Smooth muscle cell of the brain vasculature (primary cell): ENCODE measurements around the gene LANCL1.
A peak's percentile ranks its signal among the peaks of the same experiment; 100 is the strongest.
"Not testable (repeated sequence)": the region's sequence is repeated elsewhere in the genome, so short reads cannot be mapped to it uniquely, and the experiment has no call there.

ENCODE experiments used
- DNase-seq: peaks from one replicate; pipeline ENCODE4 v3.0.0-alpha.2; 2012; ENCODE audit warnings: low read depth, low spot score

The LANCL1 gene

GRCh38 chr2:210459407-210459806 is 17.2 kb downstream of the LANCL1 start:
- DNase-seq = no peak

- no peak for DNase-seq
Observed at GRCh38 chr2:210458395-210458794, 18.2 kb downstream of the LANCL1 start.

- DNase-seq = no peak
Observed at GRCh38 chr2:210456571-210456970, 20.0 kb downstream of the LANCL1 start.

DNA sequence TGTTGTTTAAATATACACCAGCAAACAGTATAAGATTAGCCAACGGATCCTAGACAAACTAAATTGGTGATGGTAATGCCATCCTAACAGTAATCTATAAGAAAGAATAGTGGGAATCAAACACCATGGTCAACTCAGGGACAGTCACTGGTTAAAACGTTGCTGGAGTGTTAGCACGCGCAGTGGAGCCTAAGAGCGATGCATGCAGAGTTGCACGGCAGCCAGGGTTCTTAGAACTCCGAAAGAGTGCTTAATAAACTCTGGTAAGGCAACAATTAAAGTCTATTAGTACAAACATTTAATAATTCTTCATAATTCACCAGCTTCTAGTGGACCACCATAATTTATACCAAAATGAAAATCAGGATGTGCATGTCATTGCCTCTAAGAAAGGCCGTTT is 22.2 kb downstream of the LANCL1 start:
- no peak for DNase-seq

GRCh38 chr2:210452194-210452593 is 24.4 kb downstream of the LANCL1 start:
- no peak for DNase-seq

DNA sequence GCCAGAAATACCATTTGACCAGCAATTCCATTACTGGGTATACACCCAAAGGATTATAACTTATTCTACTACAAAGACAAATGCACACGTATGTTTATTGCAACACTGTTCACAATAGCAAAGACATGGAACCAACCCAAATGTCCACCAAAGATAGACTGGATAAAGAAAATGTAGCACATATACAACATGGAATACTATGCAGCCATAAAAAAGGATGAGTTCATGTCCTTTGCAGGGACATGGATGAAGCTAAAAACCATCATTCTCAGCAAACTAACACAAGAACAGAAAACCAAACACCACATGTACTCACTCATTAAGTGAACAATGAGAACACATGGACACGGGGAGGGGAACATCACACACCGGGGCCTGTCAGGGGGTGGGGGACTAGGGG is 25.6 kb downstream of the LANCL1 start:
- DNase-seq = not testable (repeated sequence)

GRCh38 chr2:210445732-210446131 is 30.8 kb downstream of the LANCL1 start:
- no peak for DNase-seq

- no peak for DNase-seq
Observed at GRCh38 chr2:210445116-210445707, 31.3 kb downstream of the LANCL1 start.

DNA sequence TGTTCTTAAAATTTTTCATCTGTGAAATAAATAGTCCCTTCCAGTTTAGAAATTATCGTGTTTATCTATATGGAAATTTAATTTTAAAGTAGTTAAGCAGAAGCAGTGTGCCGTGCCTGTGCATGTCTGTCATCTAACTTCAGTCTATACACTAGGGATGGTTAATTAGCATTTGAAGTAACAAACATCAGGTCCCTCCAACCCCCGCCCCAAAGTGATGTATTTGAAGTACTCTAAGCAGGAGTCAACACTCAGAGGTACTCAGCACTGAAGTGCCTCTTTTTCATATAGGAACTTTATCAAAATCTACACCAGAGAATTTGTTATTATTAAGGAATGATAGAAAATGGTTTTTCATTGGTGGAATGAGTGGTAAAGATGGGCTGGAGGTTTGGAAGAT is 33.0 kb downstream of the LANCL1 start:
- DNase-seq = no peak

- DNase-seq = no peak
Observed at GRCh38 chr2:210442878-210443277, 33.7 kb downstream of the LANCL1 start.

- DNase-seq = no peak
Observed at GRCh38 chr2:210442457-210442856, 34.1 kb downstream of the LANCL1 start.

GRCh38 chr2:210440206-210440605 is 36.4 kb downstream of the LANCL1 start:
- no peak for DNase-seq

DNA sequence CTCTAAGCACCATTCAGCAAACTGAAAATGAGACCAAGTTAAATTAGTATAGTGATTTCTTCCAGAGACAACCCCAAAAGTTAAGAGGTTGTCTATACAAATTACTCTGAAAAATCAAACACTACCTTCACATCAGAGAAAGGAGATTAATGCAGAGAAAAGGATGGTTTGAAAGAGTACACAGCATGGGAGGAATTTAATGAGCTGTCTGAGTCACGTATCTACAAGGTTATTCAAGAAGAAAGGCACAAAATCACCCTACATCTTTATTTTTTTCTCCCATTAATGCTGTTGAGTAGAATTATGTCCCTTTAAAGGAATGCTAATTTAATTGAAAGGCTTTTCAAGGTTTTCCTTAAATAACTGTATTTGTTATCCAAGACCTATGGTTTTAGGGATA is 41.1 kb downstream of the LANCL1 start:
- DNase-seq = no peak

DNA sequence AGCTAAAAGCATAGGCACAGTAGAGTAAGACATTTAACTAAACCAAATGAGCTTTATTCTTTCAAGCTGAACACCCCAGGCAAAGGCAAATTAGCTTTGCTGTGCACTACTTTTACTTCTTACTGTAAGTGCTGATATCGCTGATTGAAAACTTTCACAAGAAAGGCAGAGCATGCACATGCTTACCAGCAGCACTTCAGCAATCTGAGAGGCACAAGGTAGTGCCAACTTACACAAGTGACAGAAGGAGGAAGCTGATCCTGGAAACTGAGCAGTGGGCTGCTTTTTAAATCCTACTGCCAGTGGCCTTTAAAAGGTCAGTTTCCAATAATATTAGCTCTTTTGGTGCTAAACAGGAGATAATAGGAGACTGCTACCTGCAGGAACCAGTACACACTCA is 43.9 kb downstream of the LANCL1 start:
- DNase-seq = no peak

DNA sequence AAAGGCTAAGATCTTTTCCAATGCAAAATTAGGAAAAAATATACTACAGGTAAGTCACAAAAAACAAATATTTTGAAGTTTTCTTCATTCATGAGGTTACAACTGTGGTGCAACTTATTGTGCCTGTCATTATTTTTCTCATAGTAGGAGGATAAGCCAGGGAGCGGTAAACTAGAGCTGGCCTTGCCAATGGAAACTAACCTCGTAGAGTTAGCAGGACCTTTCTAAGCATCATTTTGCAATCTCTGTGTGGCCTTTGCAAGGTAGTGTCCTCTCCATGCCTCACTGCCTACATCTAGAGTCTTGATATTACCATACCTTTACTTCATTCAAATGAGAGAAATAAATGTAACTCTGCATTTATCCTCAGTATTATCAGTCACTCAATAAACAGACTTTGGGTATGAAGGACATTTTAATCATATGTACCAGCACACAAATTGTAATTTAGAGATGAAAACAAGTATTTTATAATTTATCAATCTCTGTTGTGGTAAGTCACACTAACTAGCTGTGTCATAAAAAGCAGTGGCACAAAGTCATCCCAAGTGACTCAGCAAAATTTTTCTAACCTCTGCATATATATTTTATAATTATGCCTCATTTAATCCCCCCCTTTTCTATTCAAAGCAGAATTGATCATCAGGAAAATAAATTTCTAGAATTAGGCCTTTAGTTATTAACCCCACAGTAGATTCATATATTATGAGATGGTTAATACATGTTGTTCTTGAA is 47.0 kb downstream of the LANCL1 start:
- no peak for DNase-seq

GRCh38 chr2:210428393-210429179 is 48.0 kb downstream of the LANCL1 start:
- DNase-seq = no peak

- not testable (repeated sequence) for DNase-seq
Observed at GRCh38 chr2:210427309-210427708, 49.2 kb downstream of the LANCL1 start.

GRCh38 chr2:210422366-210422765 is 54.2 kb downstream of the LANCL1 start:
- DNase-seq = no peak

DNA sequence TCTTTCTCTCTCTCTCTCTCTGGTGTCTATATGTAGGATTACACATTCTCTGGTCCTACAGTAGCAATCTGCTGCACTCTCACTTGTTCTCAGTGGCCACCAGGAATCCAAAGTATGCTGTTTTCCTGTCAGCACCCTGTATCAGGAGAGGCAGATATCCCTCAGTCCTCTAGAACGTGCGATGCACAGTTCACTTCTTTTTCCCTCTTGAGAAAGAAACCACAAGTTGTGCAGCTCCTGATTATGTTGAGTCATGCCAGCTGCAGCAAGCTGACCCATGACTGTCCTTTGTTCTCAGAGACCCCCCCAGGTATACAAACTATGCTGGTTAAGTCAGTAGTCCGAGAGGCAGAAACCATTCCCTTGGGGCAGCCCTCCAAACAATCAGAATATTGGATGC is 54.6 kb downstream of the LANCL1 start:
- no peak for DNase-seq

DNA sequence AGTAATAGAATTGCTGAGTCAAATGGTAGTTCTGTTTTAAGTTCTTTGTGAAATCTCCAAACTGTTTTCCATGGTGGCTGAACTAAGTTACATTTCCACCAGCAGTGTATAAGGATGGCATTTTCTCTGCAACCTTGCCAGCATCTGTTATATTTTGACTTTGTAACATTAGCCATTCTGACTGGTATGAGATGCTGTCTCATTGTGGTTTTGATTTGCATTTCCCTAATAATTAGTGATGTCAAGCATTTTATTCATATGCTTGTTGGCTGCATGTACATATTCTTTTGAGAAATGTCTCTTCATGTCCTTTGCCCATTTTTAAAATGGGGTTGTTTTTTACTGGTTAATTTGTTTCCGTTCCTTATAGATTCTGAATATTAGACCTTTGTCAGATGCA is 63.9 kb downstream of the LANCL1 start:
- no peak for DNase-seq

DNA sequence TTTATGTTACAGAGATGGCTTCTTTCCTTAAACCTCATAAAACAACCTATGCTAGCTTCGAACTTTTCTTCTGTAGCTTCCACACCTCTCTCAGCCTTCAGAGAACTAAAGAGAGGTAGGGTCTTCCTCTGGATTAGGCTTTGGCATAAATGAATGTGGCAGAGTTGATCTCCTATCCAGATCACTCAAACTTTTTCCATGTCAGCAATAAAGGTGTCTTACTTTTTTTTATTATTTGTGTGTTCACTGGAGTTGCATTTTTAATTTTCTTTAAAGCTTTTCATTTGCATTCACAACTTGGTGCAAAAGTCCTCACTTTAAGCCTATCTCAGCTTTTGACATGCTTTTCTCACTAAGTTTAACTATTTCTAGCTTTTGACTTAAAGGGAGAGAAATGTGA is 66.0 kb downstream of the LANCL1 start:
- no peak for DNase-seq

DNA sequence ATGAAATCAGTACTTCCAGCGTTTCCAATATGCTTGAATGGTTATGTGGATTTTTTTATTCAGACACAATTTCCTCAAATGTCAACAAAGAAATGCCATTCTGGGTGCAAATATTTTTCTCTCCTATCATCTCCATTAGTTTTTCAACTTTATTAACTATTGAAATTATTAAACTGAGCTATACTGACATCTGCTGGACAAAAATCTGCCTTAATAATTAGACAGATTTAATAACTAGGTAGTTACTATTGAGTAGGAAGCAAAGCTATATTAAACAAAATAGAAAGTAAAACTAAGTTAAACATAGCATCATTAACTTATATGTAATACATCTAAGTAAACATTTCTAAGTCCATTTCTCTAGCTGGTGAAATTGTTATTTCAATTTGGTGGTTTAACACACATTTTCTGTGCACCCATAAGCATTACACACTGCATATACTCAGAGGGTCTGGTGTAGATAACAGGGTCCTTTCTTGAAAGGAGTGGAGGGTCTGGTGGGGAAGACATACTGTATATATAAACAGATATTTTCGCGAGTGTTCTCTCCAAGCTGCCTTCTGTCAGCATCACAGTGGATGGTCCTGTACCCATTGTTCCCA is 77.0 kb downstream of the LANCL1 start:
- peak; percentile 1 for DNase-seq
